Stimulated activated CD4-positive, alpha-beta T cell treated with anti-CD3 and anti-CD28 coated beads, Interleukin-2, amount 100 ng/mL, for 4 hours (primary cell): ENCODE measurements around the gene RDX.
"Not testable (repeated sequence)": the region's sequence is repeated elsewhere in the genome, so short reads cannot be mapped to it uniquely, and the experiment has no call there.

Experiments
- DNase-seq: peaks from one replicate; pipeline ENCODE4 v3.0.0-alpha.2; 2020; ENCODE audit warnings: low read depth

The RDX gene

DNA sequence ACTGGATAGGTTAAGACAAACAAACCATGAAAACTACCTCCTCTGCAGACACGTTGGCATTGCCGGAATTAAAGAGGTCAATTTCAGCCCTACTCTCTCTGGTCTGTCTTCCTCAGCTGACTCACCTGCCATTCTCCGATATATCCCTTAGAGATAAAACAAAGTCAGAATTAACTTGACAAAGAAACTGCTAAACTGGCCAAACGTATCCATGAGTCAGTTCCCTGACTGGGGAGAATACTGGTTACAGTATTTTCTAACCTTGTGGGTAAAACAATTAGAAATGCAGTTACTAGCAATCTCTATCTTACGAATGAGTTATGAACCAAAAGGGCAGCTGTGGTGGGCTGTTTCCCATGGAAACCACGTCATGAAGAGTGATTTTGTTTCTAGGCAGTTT is 96.2 kb downstream of the RDX start:
- no peak for DNase-seq

- DNase-seq: no peak
Observed at GRCh38 chr11:110199184-110199981, 97.0 kb downstream of the RDX start.

DNA sequence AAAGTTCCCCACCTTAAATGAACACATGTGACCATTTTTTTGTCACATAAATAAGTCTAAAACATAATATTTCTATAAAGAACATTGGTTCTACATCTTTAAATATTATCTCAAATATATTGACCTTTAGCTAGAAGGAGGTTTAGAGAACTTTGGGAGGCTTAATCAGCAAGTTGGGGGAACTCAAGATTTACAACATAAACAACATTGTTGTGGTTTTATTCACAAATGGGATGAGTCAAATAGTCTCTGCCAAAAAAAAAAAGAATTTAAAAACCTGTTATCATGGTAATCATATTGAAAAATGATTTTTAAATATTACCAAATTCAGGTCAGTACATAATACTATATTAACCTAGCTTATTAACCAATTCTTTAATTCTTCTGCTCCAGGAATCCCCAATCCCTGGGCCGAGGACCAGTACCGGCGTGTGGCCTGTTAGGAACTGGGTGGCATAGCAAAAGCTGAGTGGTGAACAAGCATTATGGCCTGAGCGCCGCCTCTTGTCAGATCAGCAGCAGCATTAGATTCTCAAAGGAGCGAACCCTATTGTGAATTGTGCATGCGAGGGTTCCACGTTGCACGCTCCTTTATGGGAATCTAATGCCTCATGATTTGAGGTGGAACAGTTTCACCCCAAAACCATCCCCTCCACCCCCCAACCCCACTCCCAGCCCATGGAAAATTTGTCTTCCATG is 98.2 kb downstream of the RDX start:
- DNase-seq: no peak

DNA sequence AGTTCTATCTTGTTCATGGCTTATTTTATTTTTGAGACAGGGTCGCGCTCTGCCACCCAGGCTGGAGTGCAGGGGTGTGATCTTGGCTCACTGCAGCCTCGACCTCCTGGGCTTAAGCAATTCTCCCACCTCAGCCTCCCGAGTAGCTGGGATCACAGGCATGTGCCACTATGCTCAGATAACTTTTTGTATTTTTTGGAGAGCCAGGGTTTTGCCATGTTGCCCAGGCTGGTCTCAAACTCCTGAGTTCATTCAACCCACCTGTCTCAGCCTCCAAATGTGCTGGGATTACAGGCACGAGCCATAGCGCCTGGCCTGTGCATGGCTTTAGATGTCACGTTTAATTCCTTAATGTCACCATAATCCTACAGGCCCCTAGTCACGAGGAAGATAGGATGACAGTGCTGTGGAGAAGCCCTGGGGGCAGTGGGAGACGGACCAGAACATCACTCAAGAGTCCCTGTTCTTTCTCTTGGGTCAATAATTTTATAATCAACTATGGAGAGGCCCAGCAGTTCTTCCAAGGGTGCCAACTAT is 99.5 kb downstream of the RDX start:
- DNase-seq: no peak

GRCh38 chr11:110196241-110196754 is 100.1 kb downstream of the RDX start:
- DNase-seq: no peak

DNA sequence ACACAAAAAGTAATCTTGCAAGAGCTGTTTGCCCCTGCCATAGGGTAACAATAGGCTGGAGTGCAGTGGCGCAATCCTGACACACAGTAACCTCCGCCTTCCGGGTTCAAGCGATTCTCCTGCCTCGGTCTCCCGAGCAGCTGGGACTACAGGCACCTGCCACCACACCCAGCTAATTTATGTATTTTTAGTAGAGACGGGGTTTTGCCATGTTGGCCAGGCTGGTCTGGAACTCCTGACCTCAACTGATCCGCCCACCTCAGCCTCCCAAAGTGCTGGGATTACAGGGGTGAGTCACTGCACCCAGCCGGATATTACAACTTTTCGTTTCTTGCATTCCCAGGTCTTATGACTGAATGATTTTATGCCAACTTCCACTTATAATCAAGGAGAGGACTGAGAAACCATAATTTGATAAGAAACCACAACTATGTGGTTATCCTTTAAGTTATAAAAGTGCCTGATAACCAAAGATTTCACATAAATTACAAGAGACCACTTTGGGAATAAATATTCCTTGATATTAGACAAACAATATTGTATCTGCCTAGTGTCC is 102.1 kb downstream of the RDX start:
- DNase-seq: not testable (repeated sequence)

GRCh38 chr11:110192604-110193282 is 103.7 kb downstream of the RDX start:
- DNase-seq: not testable (repeated sequence)

- DNase-seq: no peak
Observed at GRCh38 chr11:110190885-110191284, 105.5 kb downstream of the RDX start.

DNA sequence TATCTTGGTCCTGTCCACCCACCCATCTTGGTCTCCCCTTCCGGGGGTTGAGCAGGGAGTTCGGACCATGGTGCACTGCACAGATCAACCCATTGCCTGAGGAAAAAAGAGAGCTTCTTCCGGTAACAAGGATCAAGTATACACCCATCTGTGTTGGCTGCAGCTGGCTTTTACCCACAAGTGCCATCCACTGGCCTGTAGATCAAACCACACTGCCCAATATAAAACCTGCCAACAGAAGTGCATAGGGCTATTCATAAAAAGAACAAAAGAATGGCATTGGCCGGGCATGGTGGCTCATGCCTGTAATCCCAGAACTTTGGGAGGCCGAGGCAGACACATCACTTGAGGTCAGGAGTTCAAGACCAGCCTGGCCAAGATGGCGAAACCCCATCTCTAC is 108.7 kb downstream of the RDX start:
- no peak for DNase-seq

DNA sequence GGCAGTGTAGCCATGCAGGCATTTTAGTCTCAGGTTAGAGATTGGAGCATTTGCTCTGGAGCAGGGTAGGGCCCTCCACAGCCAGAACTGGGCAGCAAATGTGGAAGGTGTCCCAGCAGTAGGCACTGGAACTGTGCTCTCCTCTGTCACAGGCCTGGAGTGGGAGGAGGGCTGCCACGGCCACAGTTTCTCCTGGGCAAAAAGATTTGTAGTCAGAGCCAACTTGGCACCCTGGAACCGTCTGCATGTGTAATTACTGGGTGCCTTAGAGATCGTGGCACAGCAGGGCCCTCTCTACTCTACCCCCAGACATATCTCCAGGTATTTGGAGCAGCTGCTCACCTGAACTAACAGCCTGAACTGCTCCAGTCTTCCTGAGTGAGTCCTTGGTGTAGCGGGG is 109.5 kb downstream of the RDX start:
- no peak for DNase-seq

GRCh38 chr11:110186456-110186855 is 110.0 kb downstream of the RDX start:
- DNase-seq: no peak

DNA sequence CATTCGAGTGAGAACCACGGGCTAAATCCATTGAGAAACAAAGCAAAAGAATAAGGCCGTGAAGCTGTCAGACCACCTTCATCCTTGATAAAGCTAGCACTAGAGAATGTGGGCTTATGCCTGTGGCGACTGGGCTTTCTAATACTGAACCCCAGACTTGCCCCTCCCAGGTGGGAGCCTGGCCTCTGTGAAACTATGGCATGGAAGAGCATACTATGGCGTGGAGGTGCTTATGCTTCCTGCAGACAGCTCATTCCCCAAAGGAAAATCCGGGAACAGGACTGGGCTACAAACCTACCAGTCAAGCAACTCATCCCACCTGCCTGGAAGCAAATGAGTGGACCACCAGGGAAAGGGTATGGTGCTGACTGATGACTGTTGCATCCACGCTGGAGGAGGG is 110.8 kb downstream of the RDX start:
- no peak for DNase-seq

GRCh38 chr11:110185121-110185591 is 111.3 kb downstream of the RDX start:
- no peak for DNase-seq

GRCh38 chr11:110184456-110184855 is 112.0 kb downstream of the RDX start:
- DNase-seq: no peak

GRCh38 chr11:110182886-110183285 is 113.5 kb downstream of the RDX start:
- DNase-seq: no peak

- DNase-seq: no peak
Observed at GRCh38 chr11:110179064-110179463, 117.3 kb downstream of the RDX start.

GRCh38 chr11:110177086-110177456 is 119.3 kb downstream of the RDX start:
- DNase-seq: no peak

DNA sequence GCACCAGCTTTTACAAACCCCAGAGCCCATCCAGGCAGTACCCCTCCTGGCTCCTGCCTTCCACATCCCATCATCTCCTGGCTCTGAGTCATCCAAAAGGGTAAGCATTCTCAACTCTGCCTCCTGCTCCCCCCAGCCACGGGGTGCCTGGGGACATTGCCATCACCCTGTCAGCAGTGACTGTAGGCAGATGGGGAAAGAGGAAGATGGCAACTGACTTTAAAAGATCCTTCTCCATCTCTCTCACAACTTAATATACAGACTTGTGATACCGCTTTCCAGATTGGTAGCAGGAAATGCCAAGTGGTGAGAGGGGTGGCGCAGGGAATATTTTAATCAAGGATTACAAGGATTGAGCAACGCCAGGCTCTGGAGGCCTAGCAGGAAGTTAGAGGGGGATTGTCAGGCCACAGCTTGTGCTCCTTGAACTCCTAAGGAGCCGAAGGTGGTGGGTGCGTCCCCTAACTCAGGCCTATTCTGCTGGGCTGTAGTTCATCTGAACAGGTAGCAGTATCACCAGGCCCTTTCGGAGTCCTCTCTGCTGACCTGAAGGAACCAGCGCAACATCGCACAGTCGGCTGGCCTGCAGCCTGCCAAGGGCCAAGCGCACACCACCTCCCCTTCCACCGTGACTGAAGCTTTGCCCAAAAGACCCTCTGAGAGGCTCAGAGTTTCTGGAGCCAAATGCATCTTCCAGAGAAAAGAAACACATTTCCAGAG is 119.9 kb downstream of the RDX start:
- no peak for DNase-seq

DNA sequence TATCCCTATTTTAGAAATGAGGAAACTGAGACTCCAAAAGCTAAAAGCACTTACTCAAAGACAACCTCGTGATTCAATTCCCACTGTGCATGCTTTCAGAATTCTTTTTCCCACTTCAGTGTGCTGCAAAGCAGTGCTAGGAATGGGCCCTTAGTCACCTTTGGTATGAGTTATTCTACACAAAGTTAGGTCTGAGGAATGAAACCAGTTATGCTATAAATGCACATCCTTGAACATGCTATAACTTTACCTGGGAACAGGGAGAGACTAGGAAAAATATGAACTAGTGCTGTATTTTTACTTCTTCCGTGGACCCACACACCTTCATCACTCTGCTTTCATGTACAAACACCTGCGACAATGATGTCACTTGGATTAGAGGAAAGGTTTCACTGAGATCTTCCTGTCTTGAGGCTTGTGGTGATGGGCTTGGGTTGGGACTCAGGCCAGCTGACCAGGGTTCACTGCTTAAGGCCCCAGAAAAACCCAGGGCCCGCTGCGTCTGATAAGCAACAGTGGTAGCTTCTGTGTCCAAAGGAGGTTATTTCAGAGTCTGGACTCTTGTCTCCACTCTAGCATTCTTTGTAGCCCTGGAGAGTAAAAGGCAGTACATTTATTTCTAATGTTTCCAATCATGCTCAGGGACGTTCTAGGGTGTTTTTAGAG is 121.6 kb downstream of the RDX start:
- DNase-seq: no peak

- DNase-seq: peak; percentile 19
Observed at GRCh38 chr11:110173811-110174644, 122.4 kb downstream of the RDX start.
